IMR-90 (cell line): ENCODE measurements around the gene EDEM3. TPM values are rescaled to one million over a fixed set of nuclear protein-coding genes. Genes with fewer than 3 reads are reported as not detected.

Experiments used
- ATAC-seq: fragments of 200-7000 bp; cut with Tn5 transposase; 2 replicates; pipeline ENCODE4 v1.9.1; 2020; ENCODE audit warnings: low read depth, mild to moderate bottlenecking, moderate library complexity
- BruUV-seq: library from RNA; stranded (reverse); fragments of 400-500 nt; replicated peaks from 2 replicates; lab custom pipeline; 2021; lab: Mats Ljungman, UMichigan
- CTCF ChIA-PET: fragments of 300-600 bp; formaldehyde crosslinking; extraction: SDS; loops from one replicate; lab custom pipeline; 2021; ENCODE audit warnings: antibody characterized with exemption; lab: Yijun Ruan, JAX
- POLR2A ChIA-PET: fragments of 300-600 bp; sonication (Branson Sonifier 250); formaldehyde crosslinking; loops from one replicate; lab custom pipeline; 2022; ENCODE audit warnings: antibody characterized with exemption; ENCODE audit not compliant: unreplicated experiment; lab: Charles Lee
- DNase-seq: peaks from one replicate; pipeline ENCODE4 v3.0.0; 2013
- H2AFZ ChIP-seq: replicated peaks from 2 replicates; pipeline ENCODE3; 2013; ENCODE audit warnings: low read length, mild to moderate bottlenecking; ENCODE audit not compliant: poor library complexity
- H2AK5ac ChIP-seq: 2 replicates; pipeline ENCODE4 v1.6.1; 2013; ENCODE audit warnings: low read depth, low read length, inconsistent platforms
- H2AK9ac ChIP-seq: replicated peaks from 2 replicates; pipeline ENCODE3; 2013; ENCODE audit warnings: mild to moderate bottlenecking, low read depth, low read length, moderate library complexity; ENCODE audit not compliant: poor library complexity
- H2BK120ac ChIP-seq: 2 replicates; pipeline ENCODE4 v1.6.1; 2013; ENCODE audit warnings: low read depth, low read length, inconsistent platforms
- H2BK15ac ChIP-seq: 3 replicates; pipeline ENCODE4 v1.6.1; 2013; ENCODE audit warnings: low read depth, low read length, inconsistent platforms
- H2BK20ac ChIP-seq: 2 replicates; pipeline ENCODE4 v1.6.1; 2013; ENCODE audit warnings: low read depth, mild to moderate bottlenecking, inconsistent platforms, low read length, moderate library complexity
- H2BK5ac ChIP-seq: 2 replicates; pipeline ENCODE4 v1.6.1; 2013; ENCODE audit warnings: mild to moderate bottlenecking, low read depth, low read length, inconsistent platforms; ENCODE audit not compliant: poor library complexity, severe bottlenecking
- H3K14ac ChIP-seq: replicated peaks from 2 replicates; pipeline ENCODE4 v1.6.1; 2013; ENCODE audit warnings: low read depth, low read length, inconsistent platforms
- H3K18ac ChIP-seq: 2 replicates; pipeline ENCODE4 v1.6.1; 2013; ENCODE audit warnings: low read depth, low read length, control low read depth
- H3K23ac ChIP-seq: 2 replicates; pipeline ENCODE4 v1.6.1; 2013; ENCODE audit warnings: low read depth, low read length, inconsistent platforms
- H3K27ac ChIP-seq: 2 replicates; pipeline ENCODE4 v1.5.1; 2013; ENCODE audit warnings: mild to moderate bottlenecking, control low read depth, low read length; ENCODE audit not compliant: insufficient read depth
- H3K27me3 ChIP-seq: 2 replicates; pipeline ENCODE4 v1.6.1; 2013; ENCODE audit warnings: low read length; ENCODE audit not compliant: control insufficient read depth, insufficient read depth
- H3K36me3 ChIP-seq: 2 replicates; pipeline ENCODE4 v1.6.1; 2013; ENCODE audit warnings: low read length, mixed read lengths; ENCODE audit not compliant: control insufficient read depth, insufficient read depth
- H3K4ac ChIP-seq: 2 replicates; pipeline ENCODE4 v1.6.1; 2013; ENCODE audit warnings: low read depth, low read length, inconsistent platforms
- H3K4me1 ChIP-seq: 2 replicates; pipeline ENCODE4 v1.6.1; 2013; ENCODE audit warnings: low read length, mixed read lengths; ENCODE audit not compliant: control insufficient read depth, insufficient read depth
- H3K4me2 ChIP-seq: 2 replicates; pipeline ENCODE4 v1.6.1; 2013; ENCODE audit warnings: low read depth, mild to moderate bottlenecking, control low read depth, low read length, moderate library complexity
- H3K4me3 ChIP-seq: 2 replicates; pipeline ENCODE4 v1.5.1; 2013; ENCODE audit warnings: low read depth, mild to moderate bottlenecking, control low read depth, low read length, moderate library complexity; ENCODE audit not compliant: insufficient read depth
- H3K56ac ChIP-seq: 2 replicates; pipeline ENCODE4 v1.6.1; 2013; ENCODE audit warnings: low read length, inconsistent platforms; ENCODE audit not compliant: insufficient read depth; ENCODE audit errors: extremely low read depth
- H3K79me1 ChIP-seq, 2 experiments: 2 replicates each; pipeline ENCODE4 v1.6.1; 2013; ENCODE audit warnings: low read length in 2 of 2, inconsistent platforms in 1 of 2, low read depth in 1 of 2
- H3K9ac ChIP-seq: 2 replicates; pipeline ENCODE4 v1.6.1; 2013; ENCODE audit warnings: low read depth, low read length, control low read depth
- H3K9me1 ChIP-seq: 2 replicates; pipeline ENCODE4 v1.6.1; 2013; ENCODE audit warnings: low read length, inconsistent platforms; ENCODE audit not compliant: insufficient read depth
- H3K9me3 ChIP-seq: 2 replicates; pipeline ENCODE4 v1.6.1; 2013; ENCODE audit warnings: low read length; ENCODE audit not compliant: control insufficient read depth, insufficient read depth
- H4K20me1 ChIP-seq: 2 replicates; pipeline ENCODE4 v1.6.1; 2013; ENCODE audit warnings: low read length, inconsistent platforms; ENCODE audit not compliant: insufficient read depth
- H4K5ac ChIP-seq: 2 replicates; pipeline ENCODE4 v1.6.1; 2013; ENCODE audit warnings: mild to moderate bottlenecking, low read depth, low read length, control low read depth
- H4K8ac ChIP-seq, 2 experiments: 2 replicates each; pipeline ENCODE4 v1.6.1; 2013; ENCODE audit warnings: low read depth in 2 of 2, low read length in 2 of 2, control low read depth in 1 of 2, inconsistent platforms in 1 of 2
- H4K91ac ChIP-seq: 2 replicates; pipeline ENCODE4 v1.6.1; 2013; ENCODE audit warnings: low read depth, low read length, inconsistent platforms; ENCODE audit not compliant: insufficient read depth
- BHLHE40 ChIP-seq: fragments of 150-350 bp; IDR thresholded peaks from 2 replicates; pipeline ENCODE4 v1.6.1; 2016; ENCODE audit warnings: mild to moderate bottlenecking, low read depth, low read length
- CEBPB ChIP-seq: IDR thresholded peaks from 2 replicates; pipeline ENCODE4 v1.6.1; 2012; ENCODE audit warnings: low read depth, low read length, improper control_type of control experiment
- CHD1 ChIP-seq: IDR thresholded peaks from 2 replicates; pipeline ENCODE4 v1.6.1; 2012; ENCODE audit warnings: low read depth, low read length, improper control_type of control experiment
- CTCF ChIP-seq: conservative IDR thresholded peaks from 2 replicates; pipeline ENCODE4 v1.5.1; 2012; ENCODE audit warnings: mild to moderate bottlenecking, low read depth, low read length, improper control_type of control experiment
- FOS ChIP-seq: fragments of 150-350 bp; IDR thresholded peaks from 2 replicates; pipeline ENCODE4 v1.6.1; 2016; ENCODE audit warnings: low read depth, low read length
- MAFK ChIP-seq: IDR thresholded peaks from 2 replicates; pipeline ENCODE4 v1.6.1; 2012; ENCODE audit warnings: low read depth, low read length, improper control_type of control experiment
- MAZ ChIP-seq: IDR thresholded peaks from 2 replicates; pipeline ENCODE4 v1.6.1; 2012; ENCODE audit warnings: low read depth, mild to moderate bottlenecking, low read length, improper control_type of control experiment, moderate library complexity, borderline replicate concordance
- MXI1 ChIP-seq: IDR thresholded peaks from 2 replicates; pipeline ENCODE4 v1.6.1; 2012; ENCODE audit warnings: low read depth, mild to moderate bottlenecking, low read length, moderate library complexity, borderline replicate concordance
- NFE2L2 ChIP-seq: fragments of 150-350 bp; IDR thresholded peaks from 2 replicates; pipeline ENCODE4 v1.6.1; 2016; ENCODE audit warnings: low read depth, mild to moderate bottlenecking, low read length
- POLR2A ChIP-seq: IDR thresholded peaks from 2 replicates; pipeline ENCODE4 v1.6.1; 2012; ENCODE audit warnings: mild to moderate bottlenecking, low read depth, low read length
- RAD21 ChIP-seq: IDR thresholded peaks from 2 replicates; pipeline ENCODE4 v1.6.1; 2012; ENCODE audit warnings: low read length, improper control_type of control experiment
- RCOR1 ChIP-seq: IDR thresholded peaks from 2 replicates; pipeline ENCODE4 v1.6.1; 2012; ENCODE audit warnings: mild to moderate bottlenecking, low read length, improper control_type of control experiment; ENCODE audit not compliant: insufficient replicate concordance
- RFX5 ChIP-seq: IDR thresholded peaks from 2 replicates; pipeline ENCODE4 v1.8.0; 2012; ENCODE audit warnings: low read depth, mild to moderate bottlenecking, low read length, moderate library complexity
- SMC3 ChIP-seq: fragments of 150-350 bp; IDR thresholded peaks from 2 replicates; pipeline ENCODE4 v1.6.1; 2016; ENCODE audit warnings: low read depth, mild to moderate bottlenecking, antibody characterized with exemption, low read length, moderate library complexity
- whole genome bisulfite sequencing, 2 experiments: methylation state at CpG; one replicate each; pipeline versions ENCODE4 v1.1.5 to v1.1.7; 2013; ENCODE audit warnings: missing lambda C conversion rate in 2 of 2; ENCODE audit not compliant: insufficient read length in 1 of 2; ENCODE audit errors: extremely low coverage in 2 of 2; 5-methylcytosine and 5-hydroxymethylcytosine counted together
- dilution Hi-C: fragments of 300-500 bp; cut with HindIII; formaldehyde crosslinking; loops from one replicate; pipeline ENCODE4 v1.14.3; 2018; ENCODE audit warnings: low sequenced_read_pairs; ENCODE audit not compliant: unreplicated experiment
- in situ Hi-C: fragments of 300-500 bp; cut with MboI; formaldehyde crosslinking; loops from 3 replicates; pipeline ENCODE4 v1.14.3; 2019; ENCODE audit warnings: low sequenced_read_pairs, inconsistent platforms, mixed read lengths
- intact Hi-C: fragments of 100-400 bp; cut with micrococcal nuclease; formaldehyde crosslinking; loops from 2 replicates; pipeline ENCODE4 v1.10.0; 2022
- polyA plus RNA-seq, 3 experiments: library from polyadenylated mRNA; depleted of rRNA; stranded (reverse); fragments of >200 nt; gene quantifications; 2 replicates each; pipeline ENCODE4 v1.2.3, GENCODE V29; 2012; ENCODE audit warnings: low replicate concordance in 1 of 3
- total RNA-seq: library from RNA; depleted of rRNA; stranded (reverse); fragments of >200 nt; gene quantifications from 2 replicates; pipeline ENCODE4 v1.2.3, GENCODE V29; 2012
- TF ChIP-seq, protein P1 (sequence below): fragments of 150-350 bp; IDR thresholded peaks from 2 replicates; pipeline ENCODE4 v1.6.1; 2016; ENCODE audit warnings: low read depth, mild to moderate bottlenecking, low read length, moderate library complexity, borderline replicate concordance
- TF ChIP-seq, protein P2 (sequence below): fragments of 150-350 bp; IDR thresholded peaks from 2 replicates; pipeline ENCODE4 v1.6.1; 2017; ENCODE audit warnings: mild to moderate bottlenecking, antibody characterized with exemption, low read length, low read depth

The EDEM3 gene
- total and polyA plus RNA-seq, 2 of the 4 experiments (the other 2 are of a cell fraction) = 17.5 to 29.9 TPM

- H3K4me1 ChIP-seq = peaks cover 9% of the 10 kb centered on the region
- no peak overlapping the region for H2BK20ac ChIP-seq
- no peak overlapping the region for H3K4me3 ChIP-seq
- H3K27me3 ChIP-seq = peaks cover 5% of the 10 kb centered on the region
- H3K9me1 ChIP-seq = peaks cover 8% of the 10 kb centered on the region
- POLR2A ChIA-PET = no interaction called here
- dilution Hi-C loops = no loop called here
- H2BK15ac ChIP-seq = no peak overlapping the region
- no peak overlapping the region for H4K91ac ChIP-seq
- H3K23ac ChIP-seq = no peak overlapping the region
- CTCF ChIA-PET = no interaction called here
- no peak for TF ChIP-seq CEBPB
- no peak for TF ChIP-seq MAZ
- TF ChIP-seq, protein P1, sequence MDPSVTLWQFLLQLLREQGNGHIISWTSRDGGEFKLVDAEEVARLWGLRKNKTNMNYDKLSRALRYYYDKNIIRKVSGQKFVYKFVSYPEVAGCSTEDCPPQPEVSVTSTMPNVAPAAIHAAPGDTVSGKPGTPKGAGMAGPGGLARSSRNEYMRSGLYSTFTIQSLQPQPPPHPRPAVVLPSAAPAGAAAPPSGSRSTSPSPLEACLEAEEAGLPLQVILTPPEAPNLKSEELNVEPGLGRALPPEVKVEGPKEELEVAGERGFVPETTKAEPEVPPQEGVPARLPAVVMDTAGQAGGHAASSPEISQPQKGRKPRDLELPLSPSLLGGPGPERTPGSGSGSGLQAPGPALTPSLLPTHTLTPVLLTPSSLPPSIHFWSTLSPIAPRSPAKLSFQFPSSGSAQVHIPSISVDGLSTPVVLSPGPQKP = no peak
- TF ChIP-seq SMC3 = no peak
- no peak for TF ChIP-seq RAD21
- TF ChIP-seq FOS = no peak
- no peak for TF ChIP-seq BHLHE40
- TF ChIP-seq CTCF = no peak
- TF ChIP-seq NFE2L2 = no peak
- no peak for TF ChIP-seq MXI1
- TF ChIP-seq POLR2A = no peak
- TF ChIP-seq MAFK = no peak
- TF ChIP-seq, protein P2, sequence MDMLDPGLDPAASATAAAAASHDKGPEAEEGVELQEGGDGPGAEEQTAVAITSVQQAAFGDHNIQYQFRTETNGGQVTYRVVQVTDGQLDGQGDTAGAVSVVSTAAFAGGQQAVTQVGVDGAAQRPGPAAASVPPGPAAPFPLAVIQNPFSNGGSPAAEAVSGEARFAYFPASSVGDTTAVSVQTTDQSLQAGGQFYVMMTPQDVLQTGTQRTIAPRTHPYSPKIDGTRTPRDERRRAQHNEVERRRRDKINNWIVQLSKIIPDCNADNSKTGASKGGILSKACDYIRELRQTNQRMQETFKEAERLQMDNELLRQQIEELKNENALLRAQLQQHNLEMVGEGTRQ = no peak
- TF ChIP-seq RCOR1 = no peak
- TF ChIP-seq RFX5 = no peak
- no peak for TF ChIP-seq CHD1
- H3K36me3 ChIP-seq = no peaks in the 10 kb centered on the region
- H3K56ac ChIP-seq = no peak overlapping the region
- no peak overlapping the region for H3K18ac ChIP-seq
- 80% methylated on average over 1 of the region's 3 CpGs; no CpG with 5 or more reads in 1 of the 2 experiments for WGBS, 2 experiments
- H3K4ac ChIP-seq = no peak overlapping the region
- intact Hi-C loops = no loop called here
- no peak overlapping the region for H4K8ac ChIP-seq
- no peak overlapping the region for H4K5ac ChIP-seq
- no peak overlapping the region for H2AK9ac ChIP-seq
- no peak overlapping the region for H2BK120ac ChIP-seq
- no peak overlapping the region for H3K27ac ChIP-seq
- no TSS peak for BruUV-seq
- no peak overlapping the region for H2BK5ac ChIP-seq
- H3K4me2 ChIP-seq = no peak overlapping the region
- no peak overlapping the region for H3K9ac ChIP-seq
- H3K79me1 ChIP-seq = no peaks in the 10 kb centered on the region
- no peak for DNase-seq
- in situ Hi-C loops = no loop called here
- H4K20me1 ChIP-seq = no peaks in the 10 kb centered on the region
- H2AK5ac ChIP-seq = no peak overlapping the region
- H3K14ac ChIP-seq = no peak overlapping the region
- no peaks in the 10 kb centered on the region for H3K9me3 ChIP-seq
- no peak for ATAC-seq
- no peak overlapping the region for H2AFZ ChIP-seq
Measured at GRCh38 chr1:184646178-184646701, 108.4 kb downstream of the EDEM3 start.
